Measurements from ENCODE around the gene TAF12.
"Not testable (repeated sequence)": the region's sequence is repeated elsewhere in the genome, so short reads cannot be mapped to it uniquely, and the experiment has no call there.

The TAF12 gene

GRCh38 chr1:28644494-28644893, 1.6 kb upstream of the TAF12 start:
- no peak for DNase-seq

GRCh38 chr1:28642056-28642846, 616 bp downstream of the TAF12 start:
- no peak for DNase-seq

- DNase-seq: no peak
These were observed 2.1 kb downstream of the TAF12 start for GRCh38 chr1:28640766-28641165.

- no peak for DNase-seq
These were observed 10.3 kb downstream of the TAF12 start for GRCh38 chr1:28632560-28632959.

GRCh38 chr1:28631713-28632112, 11.2 kb downstream of the TAF12 start:
- DNase-seq: no peak

GRCh38 chr1:28613175-28613574, 29.7 kb downstream of the TAF12 start:
- DNase-seq: no peak

DNA sequence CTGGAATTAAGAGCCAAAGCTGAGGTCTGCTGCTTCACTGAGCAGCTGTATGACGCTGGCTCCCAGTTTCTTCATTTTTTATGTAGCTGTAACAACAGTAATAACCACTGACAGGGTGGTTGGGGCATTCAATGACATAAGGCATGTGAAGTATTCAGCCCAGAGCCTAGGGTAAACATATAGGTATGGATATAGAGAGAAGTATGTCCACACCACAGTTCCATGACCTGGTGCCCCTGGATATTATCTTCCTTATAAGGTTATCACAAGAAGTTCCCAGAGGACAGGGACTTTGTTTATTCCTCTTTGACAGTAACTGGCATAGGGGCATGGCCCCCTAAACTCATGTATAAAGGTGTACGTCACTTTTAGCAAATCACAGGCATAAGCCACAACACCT, 36.1 kb downstream of the TAF12 start:
- DNase-seq: no peak

- no peak for DNase-seq
These were observed 37.9 kb downstream of the TAF12 start for GRCh38 chr1:28604962-28605361.

GRCh38 chr1:28604411-28604810, 38.5 kb downstream of the TAF12 start:
- no peak for DNase-seq

DNA sequence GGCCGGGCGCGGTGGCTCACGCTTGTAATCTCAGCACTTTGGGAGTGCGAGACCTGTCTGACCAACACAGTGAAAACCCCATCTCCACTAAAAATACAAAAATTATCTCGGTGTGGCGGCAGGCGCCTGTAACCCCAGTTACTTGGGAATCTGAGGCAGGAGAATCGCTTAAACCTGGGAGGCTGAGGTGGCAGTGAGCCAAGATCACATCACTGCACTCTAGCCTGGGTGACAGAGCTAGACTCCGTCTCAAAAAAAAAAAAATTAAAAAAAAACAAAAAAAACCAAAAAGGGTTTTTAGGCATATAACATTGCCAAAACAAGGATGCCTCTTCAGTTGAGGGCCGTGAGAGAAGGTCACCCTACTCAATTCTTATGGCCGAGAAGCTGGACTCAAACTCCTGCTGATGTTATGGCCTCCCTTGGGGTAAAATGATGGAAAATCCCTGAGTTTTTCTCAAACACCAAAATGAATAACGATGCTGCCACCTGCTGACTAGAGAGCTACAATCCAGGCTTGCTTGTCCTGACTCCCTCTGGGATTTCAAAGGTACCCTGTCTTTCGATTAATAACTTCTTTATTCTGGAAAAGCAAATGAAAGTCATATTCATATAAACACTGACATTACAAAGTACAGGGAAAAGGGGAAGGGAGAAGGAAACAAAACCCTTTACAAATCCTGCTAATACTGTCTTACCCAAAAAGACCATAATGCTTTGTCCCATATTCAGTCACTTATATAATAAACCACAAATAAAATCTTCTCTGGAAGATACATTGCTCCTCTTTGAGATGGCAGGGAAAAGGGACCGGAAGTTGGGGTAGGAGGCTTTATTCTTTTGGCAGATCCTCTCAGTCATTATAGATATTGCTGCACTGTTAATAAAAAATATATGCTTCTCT, 40.1 kb downstream of the TAF12 start:
- DNase-seq: no peak

DNA sequence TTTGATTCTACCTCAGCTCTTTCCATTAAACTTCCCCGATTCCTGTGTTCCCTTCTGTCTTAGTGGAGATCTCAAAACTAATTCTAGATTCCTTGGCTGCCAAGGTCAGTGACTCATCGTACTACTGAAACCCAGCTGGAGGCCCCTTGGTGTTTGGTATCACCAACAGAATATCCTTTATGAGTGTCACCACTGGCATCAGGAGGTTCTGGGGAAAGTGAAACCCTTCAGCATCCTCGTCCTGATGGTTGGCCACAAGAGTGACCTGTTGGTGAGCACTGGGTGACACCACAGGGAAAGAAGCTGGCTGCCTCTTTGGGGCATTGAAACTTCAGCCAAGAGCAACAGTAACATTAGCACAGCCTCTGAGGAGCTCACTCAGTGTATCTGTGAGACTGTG, 41.2 kb downstream of the TAF12 start:
- DNase-seq: no peak

GRCh38 chr1:28596276-28596675, 46.6 kb downstream of the TAF12 start:
- not testable (repeated sequence) for DNase-seq

- no peak for DNase-seq
These were observed 47.3 kb downstream of the TAF12 start for GRCh38 chr1:28595412-28596191.

GRCh38 chr1:28594686-28595411, 48.0 kb downstream of the TAF12 start:
- DNase-seq: not testable (repeated sequence)

GRCh38 chr1:28593988-28594356, 48.9 kb downstream of the TAF12 start:
- not testable (repeated sequence) for DNase-seq

- no peak for DNase-seq
These were observed 50.4 kb downstream of the TAF12 start for GRCh38 chr1:28592321-28593071.

DNA sequence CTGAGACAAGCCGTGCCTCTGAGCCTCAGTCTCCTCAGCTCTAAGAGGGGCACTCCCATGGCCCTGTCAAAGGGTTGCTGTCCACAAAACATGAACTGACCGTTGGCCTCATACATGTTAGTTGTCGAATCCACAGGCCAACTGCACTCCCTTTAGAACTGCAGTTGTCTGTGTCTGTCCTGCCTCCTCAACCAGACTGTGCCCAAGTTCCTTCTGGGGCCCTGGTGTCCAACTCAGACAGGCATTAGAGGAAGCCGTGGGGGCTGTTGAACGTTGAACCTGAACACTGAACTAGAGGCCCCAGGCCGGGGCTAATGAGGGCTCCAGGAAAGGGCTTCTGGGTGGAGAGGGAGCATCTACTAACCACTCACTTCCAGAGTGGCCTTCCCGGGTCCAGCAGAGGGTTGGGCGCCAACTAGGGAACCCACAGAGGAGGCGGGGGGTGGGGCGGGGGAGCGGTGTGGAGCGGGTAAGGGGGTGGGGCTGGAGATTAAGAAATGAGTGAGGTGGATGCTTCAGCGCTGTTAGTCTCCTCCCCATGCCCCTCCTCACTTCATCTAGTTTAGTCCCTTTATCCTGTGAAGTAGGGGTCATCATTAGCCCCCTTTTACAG, 51.1 kb downstream of the TAF12 start, which contains the start of gene RAB42:
Gene RAB42, plus strand, starts transcription at position 558 of the 613 bp plus-strand sequence. CDS start 247 bp downstream, outside the sequence.
- DNase-seq: no peak

DNA sequence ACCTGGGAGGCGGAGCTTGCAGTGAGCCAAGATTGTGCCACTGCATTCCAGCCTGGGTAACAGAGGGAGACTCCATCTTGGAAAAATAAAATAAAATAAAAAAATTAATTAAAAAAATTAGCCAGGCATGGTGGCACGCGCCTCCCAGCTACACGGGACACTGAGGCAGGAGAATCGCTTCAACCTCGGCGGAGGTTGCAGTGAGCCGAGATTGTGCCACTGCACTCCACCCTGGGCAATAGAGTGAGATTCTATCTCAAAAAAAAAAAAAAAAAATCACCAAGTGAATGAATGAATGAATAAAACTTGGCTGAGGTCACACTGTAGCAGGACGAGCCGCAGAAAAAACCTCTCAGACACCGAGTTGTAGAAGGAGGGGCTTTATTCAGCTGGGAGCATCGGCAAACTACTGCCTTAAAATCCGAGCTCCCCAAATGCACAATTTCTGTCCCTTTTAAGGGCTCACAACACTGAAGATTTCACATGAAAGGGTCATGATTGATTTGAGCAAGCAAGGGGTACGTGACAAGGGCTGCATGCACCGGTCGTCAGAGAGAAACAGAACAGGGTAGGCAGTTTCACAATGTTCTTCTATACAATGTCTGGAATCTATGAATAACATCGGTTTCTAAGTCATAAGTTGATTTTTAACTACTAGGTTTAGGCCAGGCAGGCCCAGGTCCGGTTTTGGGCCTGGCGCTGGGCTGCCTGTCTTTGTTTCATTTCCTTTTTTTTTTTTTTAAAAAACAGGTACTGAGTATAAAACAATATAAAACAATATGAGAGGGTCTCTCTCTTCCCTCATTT, 56.1 kb downstream of the TAF12 start:
- not testable (repeated sequence) for DNase-seq

GRCh38 chr1:28582248-28582615, 60.6 kb downstream of the TAF12 start:
- DNase-seq: no peak

Measured in activated gamma-delta T cell (primary cell).